Measurements from ENCODE around the gene RPL28.

The RPL28 gene

DNA sequence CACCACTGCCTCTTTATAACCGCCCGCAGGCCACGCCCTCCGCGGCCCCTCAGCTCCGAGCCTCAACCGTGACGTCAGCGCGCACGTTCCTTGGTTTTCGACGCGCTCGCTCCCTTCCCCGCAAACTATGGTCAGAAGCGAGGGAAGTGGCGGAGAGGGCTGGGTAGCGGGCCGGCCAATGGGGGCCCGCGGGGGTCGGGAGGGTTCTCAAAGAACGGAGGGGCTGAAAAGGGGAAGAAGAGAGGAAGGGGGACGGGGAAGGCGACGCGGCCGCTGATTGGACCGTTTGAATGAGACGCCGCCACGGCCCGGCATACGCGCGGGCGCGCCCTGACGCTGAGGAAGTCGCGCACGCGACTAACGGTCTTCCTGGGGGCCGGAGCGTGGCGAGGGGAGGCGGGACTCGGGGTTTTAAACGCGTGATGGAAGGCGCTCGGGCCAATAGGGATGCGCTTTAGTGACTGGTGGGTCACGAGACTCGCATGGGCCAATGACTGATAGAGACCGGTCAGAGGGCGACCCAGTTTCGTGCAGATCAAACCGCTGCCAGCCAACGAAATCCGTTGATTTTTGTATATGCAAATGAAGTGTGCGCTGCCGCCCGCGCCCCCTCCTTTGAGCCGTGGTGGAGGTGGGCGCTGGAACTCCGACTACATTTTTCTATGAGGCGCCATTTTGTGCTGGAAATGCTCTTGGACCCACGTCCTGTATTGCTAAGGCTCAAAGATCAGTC, 22.2 kb downstream of the RPL28 start (continued):
- TF ChIP-seq ZBTB10 (tag by site-specific recombination; IDR thresholded peaks at IDR 0.05) (peak; percentile 82), ZNF23 (tag by site-specific recombination; IDR thresholded peaks at IDR 0.05; ENCODE audit: borderline replicate concordance) (no peak), GFI1B (tag by site-specific recombination; IDR thresholded peaks at IDR 0.05) (no peak), KLF8 (tag by site-specific recombination; IDR thresholded peaks at IDR 0.05) (peak; percentile 97), ZNF548 (tag by site-specific recombination; IDR thresholded peaks at IDR 0.05) (no peak), SP3 (tag by site-specific recombination; IDR thresholded peaks at IDR 0.05) (peak; percentile 95), SP7 (tag by site-specific recombination; IDR thresholded peaks at IDR 0.05) (peak; percentile 84), ZFHX2 (tag by site-specific recombination; conservative IDR thresholded peaks at IDR 0.05) (peak; percentile 65), ZNF660 (tag by site-specific recombination; IDR thresholded peaks at IDR 0.05) (peak; percentile 35; the same call in 1 of the 2 replicates), ZNF16 (tag by site-specific recombination; IDR thresholded peaks at IDR 0.05; ENCODE audit: low read depth) (no peak), ZNF416 (tag by site-specific recombination; IDR thresholded peaks at IDR 0.05) (no peak), ZNF214 (tag by site-specific recombination; IDR thresholded peaks at IDR 0.05; ENCODE audit: borderline replicate concordance) (no peak), ZSCAN23 (tag by site-specific recombination; IDR thresholded peaks at IDR 0.05) (0 out of 2 replicates have a peak, but pooled peaks have one; percentile 69), ZBTB48 (tag by site-specific recombination; IDR thresholded peaks at IDR 0.05) (no peak), ZBTB21 (tag by site-specific recombination; IDR thresholded peaks at IDR 0.05) (peak; percentile 97), ZNF2 (tag by site-specific recombination; IDR thresholded peaks at IDR 0.05) (no peak), MEIS1 (CRISPR knock-in tag; IDR thresholded peaks at IDR 0.05; ENCODE audit: borderline replicate concordance) (no peak), ZNF707 (tag by site-specific recombination; IDR thresholded peaks at IDR 0.05) (no peak), ZNF843 (tag by site-specific recombination; IDR thresholded peaks at IDR 0.05) (peak; percentile 78), KLF7 (tag by site-specific recombination; IDR thresholded peaks at IDR 0.05; ENCODE audit: borderline replicate concordance) (peak; percentile 91; the same call in 1 of the 2 replicates), ZNF26 (tag by site-specific recombination; IDR thresholded peaks at IDR 0.05) (no peak), ZNF140 (tag by site-specific recombination; IDR thresholded peaks at IDR 0.05) (no peak), ZNF311 (tag by site-specific recombination; IDR thresholded peaks at IDR 0.05; ENCODE audit: borderline replicate concordance) (no peak), ZNF335 (tag by site-specific recombination; conservative IDR thresholded peaks at IDR 0.05) (peak; percentile 96)
- TF ChIP-seq, protein P1, sequence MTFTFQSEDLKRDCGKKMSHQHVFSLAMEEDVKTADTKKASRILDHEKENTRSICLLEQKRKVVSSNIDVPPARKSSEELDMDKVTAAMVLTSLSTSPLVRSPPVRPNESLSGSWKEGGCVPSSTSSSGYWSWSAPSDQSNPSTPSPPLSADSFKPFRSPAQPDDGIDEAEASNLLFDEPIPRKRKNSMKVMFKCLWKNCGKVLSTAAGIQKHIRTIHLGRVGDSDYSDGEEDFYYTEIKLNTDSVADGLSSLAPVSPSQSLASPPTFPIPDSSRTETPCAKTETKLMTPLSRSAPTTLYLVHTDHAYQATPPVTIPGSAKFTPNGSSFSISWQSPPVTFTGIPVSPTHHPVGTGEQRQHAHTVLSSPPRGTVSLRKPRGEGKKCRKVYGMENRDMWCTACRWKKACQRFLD (tag by site-specific recombination; IDR thresholded peaks at IDR 0.05), result no peak
- TF ChIP-seq, protein P2, sequence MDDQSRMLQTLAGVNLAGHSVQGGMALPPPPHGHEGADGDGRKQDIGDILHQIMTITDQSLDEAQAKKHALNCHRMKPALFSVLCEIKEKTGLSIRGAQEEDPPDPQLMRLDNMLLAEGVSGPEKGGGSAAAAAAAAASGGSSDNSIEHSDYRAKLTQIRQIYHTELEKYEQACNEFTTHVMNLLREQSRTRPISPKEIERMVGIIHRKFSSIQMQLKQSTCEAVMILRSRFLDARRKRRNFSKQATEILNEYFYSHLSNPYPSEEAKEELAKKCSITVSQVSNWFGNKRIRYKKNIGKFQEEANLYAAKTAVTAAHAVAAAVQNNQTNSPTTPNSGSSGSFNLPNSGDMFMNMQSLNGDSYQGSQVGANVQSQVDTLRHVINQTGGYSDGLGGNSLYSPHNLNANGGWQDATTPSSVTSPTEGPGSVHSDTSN (CRISPR knock-in tag; IDR thresholded peaks at IDR 0.05), result peak; percentile 93
- TF ChIP-seq, protein P3, sequence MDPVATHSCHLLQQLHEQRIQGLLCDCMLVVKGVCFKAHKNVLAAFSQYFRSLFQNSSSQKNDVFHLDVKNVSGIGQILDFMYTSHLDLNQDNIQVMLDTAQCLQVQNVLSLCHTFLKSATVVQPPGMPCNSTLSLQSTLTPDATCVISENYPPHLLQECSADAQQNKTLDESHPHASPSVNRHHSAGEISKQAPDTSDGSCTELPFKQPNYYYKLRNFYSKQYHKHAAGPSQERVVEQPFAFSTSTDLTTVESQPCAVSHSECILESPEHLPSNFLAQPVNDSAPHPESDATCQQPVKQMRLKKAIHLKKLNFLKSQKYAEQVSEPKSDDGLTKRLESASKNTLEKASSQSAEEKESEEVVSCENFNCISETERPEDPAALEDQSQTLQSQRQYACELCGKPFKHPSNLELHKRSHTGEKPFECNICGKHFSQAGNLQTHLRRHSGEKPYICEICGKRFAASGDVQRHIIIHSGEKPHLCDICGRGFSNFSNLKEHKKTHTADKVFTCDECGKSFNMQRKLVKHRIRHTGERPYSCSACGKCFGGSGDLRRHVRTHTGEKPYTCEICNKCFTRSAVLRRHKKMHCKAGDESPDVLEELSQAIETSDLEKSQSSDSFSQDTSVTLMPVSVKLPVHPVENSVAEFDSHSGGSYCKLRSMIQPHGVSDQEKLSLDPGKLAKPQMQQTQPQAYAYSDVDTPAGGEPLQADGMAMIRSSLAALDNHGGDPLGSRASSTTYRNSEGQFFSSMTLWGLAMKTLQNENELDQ (tag by site-specific recombination; IDR thresholded peaks at IDR 0.05; ENCODE audit: low read depth), result no peak
- TF ChIP-seq, protein P4, sequence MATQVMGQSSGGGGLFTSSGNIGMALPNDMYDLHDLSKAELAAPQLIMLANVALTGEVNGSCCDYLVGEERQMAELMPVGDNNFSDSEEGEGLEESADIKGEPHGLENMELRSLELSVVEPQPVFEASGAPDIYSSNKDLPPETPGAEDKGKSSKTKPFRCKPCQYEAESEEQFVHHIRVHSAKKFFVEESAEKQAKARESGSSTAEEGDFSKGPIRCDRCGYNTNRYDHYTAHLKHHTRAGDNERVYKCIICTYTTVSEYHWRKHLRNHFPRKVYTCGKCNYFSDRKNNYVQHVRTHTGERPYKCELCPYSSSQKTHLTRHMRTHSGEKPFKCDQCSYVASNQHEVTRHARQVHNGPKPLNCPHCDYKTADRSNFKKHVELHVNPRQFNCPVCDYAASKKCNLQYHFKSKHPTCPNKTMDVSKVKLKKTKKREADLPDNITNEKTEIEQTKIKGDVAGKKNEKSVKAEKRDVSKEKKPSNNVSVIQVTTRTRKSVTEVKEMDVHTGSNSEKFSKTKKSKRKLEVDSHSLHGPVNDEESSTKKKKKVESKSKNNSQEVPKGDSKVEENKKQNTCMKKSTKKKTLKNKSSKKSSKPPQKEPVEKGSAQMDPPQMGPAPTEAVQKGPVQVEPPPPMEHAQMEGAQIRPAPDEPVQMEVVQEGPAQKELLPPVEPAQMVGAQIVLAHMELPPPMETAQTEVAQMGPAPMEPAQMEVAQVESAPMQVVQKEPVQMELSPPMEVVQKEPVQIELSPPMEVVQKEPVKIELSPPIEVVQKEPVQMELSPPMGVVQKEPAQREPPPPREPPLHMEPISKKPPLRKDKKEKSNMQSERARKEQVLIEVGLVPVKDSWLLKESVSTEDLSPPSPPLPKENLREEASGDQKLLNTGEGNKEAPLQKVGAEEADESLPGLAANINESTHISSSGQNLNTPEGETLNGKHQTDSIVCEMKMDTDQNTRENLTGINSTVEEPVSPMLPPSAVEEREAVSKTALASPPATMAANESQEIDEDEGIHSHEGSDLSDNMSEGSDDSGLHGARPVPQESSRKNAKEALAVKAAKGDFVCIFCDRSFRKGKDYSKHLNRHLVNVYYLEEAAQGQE (tag by site-specific recombination; IDR thresholded peaks at IDR 0.05), result no peak
